IMR-90 (cell line): ENCODE measurements around the gene TBC1D22A.

ENCODE experiments used
- BHLHE40 ChIP-seq: fragments of 150-350 bp; IDR thresholded peaks from 2 replicates; pipeline ENCODE4 v1.6.1; 2016; ENCODE audit warnings: mild to moderate bottlenecking, low read depth, low read length
- CEBPB ChIP-seq: IDR thresholded peaks from 2 replicates; pipeline ENCODE4 v1.6.1; 2012; ENCODE audit warnings: low read depth, low read length, improper control_type of control experiment
- CHD1 ChIP-seq: IDR thresholded peaks from 2 replicates; pipeline ENCODE4 v1.6.1; 2012; ENCODE audit warnings: low read depth, low read length, improper control_type of control experiment
- FOS ChIP-seq: fragments of 150-350 bp; IDR thresholded peaks from 2 replicates; pipeline ENCODE4 v1.6.1; 2016; ENCODE audit warnings: low read depth, low read length
- MAFK ChIP-seq: IDR thresholded peaks from 2 replicates; pipeline ENCODE4 v1.6.1; 2012; ENCODE audit warnings: low read depth, low read length, improper control_type of control experiment
- MAZ ChIP-seq: IDR thresholded peaks from 2 replicates; pipeline ENCODE4 v1.6.1; 2012; ENCODE audit warnings: low read depth, mild to moderate bottlenecking, low read length, improper control_type of control experiment, moderate library complexity, borderline replicate concordance
- MXI1 ChIP-seq: IDR thresholded peaks from 2 replicates; pipeline ENCODE4 v1.6.1; 2012; ENCODE audit warnings: low read depth, mild to moderate bottlenecking, low read length, moderate library complexity, borderline replicate concordance
- NFE2L2 ChIP-seq: fragments of 150-350 bp; IDR thresholded peaks from 2 replicates; pipeline ENCODE4 v1.6.1; 2016; ENCODE audit warnings: low read depth, mild to moderate bottlenecking, low read length
- POLR2A ChIP-seq: IDR thresholded peaks from 2 replicates; pipeline ENCODE4 v1.6.1; 2012; ENCODE audit warnings: mild to moderate bottlenecking, low read depth, low read length
- RAD21 ChIP-seq: IDR thresholded peaks from 2 replicates; pipeline ENCODE4 v1.6.1; 2012; ENCODE audit warnings: low read length, improper control_type of control experiment
- RFX5 ChIP-seq: IDR thresholded peaks from 2 replicates; pipeline ENCODE4 v1.8.0; 2012; ENCODE audit warnings: low read depth, mild to moderate bottlenecking, low read length, moderate library complexity
- SMC3 ChIP-seq: fragments of 150-350 bp; IDR thresholded peaks from 2 replicates; pipeline ENCODE4 v1.6.1; 2016; ENCODE audit warnings: low read depth, mild to moderate bottlenecking, antibody characterized with exemption, low read length, moderate library complexity
- TF ChIP-seq, protein P1 (sequence below): conservative IDR thresholded peaks from 2 replicates; pipeline ENCODE4 v1.5.1; 2012; ENCODE audit warnings: mild to moderate bottlenecking, low read depth, low read length, improper control_type of control experiment
- TF ChIP-seq, protein P2 (sequence below): fragments of 150-350 bp; IDR thresholded peaks from 2 replicates; pipeline ENCODE4 v1.6.1; 2016; ENCODE audit warnings: low read depth, mild to moderate bottlenecking, low read length, moderate library complexity, borderline replicate concordance

DNA sequence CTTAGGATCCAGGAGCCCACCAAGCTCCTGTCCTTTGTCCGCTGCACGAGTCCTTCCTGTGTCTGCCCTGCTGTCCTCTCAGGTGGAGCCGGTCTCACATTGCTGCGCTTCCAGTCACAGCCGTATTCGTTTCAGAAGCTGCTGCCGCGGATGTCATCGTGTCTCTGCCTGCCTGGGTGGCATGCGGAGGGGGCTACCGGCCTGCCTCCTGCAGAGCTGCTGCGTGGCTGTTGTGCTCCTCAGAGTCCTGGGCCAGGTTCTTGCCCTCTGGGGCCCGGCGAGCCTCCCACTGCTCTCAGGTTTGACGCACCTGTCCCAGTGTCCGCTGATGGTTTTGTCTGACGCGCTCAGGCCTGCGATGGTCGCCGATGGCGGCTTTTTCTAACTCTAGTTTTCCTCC is 254.2 kb downstream of the TBC1D22A start:
- TF ChIP-seq, protein P1, sequence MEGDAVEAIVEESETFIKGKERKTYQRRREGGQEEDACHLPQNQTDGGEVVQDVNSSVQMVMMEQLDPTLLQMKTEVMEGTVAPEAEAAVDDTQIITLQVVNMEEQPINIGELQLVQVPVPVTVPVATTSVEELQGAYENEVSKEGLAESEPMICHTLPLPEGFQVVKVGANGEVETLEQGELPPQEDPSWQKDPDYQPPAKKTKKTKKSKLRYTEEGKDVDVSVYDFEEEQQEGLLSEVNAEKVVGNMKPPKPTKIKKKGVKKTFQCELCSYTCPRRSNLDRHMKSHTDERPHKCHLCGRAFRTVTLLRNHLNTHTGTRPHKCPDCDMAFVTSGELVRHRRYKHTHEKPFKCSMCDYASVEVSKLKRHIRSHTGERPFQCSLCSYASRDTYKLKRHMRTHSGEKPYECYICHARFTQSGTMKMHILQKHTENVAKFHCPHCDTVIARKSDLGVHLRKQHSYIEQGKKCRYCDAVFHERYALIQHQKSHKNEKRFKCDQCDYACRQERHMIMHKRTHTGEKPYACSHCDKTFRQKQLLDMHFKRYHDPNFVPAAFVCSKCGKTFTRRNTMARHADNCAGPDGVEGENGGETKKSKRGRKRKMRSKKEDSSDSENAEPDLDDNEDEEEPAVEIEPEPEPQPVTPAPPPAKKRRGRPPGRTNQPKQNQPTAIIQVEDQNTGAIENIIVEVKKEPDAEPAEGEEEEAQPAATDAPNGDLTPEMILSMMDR, result no peak
- TF ChIP-seq RAD21, result no peak
- TF ChIP-seq POLR2A, result no peak
- TF ChIP-seq, protein P2, sequence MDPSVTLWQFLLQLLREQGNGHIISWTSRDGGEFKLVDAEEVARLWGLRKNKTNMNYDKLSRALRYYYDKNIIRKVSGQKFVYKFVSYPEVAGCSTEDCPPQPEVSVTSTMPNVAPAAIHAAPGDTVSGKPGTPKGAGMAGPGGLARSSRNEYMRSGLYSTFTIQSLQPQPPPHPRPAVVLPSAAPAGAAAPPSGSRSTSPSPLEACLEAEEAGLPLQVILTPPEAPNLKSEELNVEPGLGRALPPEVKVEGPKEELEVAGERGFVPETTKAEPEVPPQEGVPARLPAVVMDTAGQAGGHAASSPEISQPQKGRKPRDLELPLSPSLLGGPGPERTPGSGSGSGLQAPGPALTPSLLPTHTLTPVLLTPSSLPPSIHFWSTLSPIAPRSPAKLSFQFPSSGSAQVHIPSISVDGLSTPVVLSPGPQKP, result no peak
- no peak for TF ChIP-seq BHLHE40
- TF ChIP-seq CEBPB, result no peak
- TF ChIP-seq CHD1, result no peak
- no peak for TF ChIP-seq MXI1
- TF ChIP-seq SMC3, result no peak
- TF ChIP-seq MAZ, result no peak
- no peak for TF ChIP-seq RFX5
- no peak for TF ChIP-seq NFE2L2
- no peak for TF ChIP-seq FOS
- no peak for TF ChIP-seq MAFK
